ENCODE data around the gene CDKN2AIPNL. TPM values are rescaled to one million over a fixed set of nuclear protein-coding genes. Genes with fewer than 3 reads are reported as not detected.

Gene CDKN2AIPNL
- total RNA-seq, 1 donor from 2014 or later, result 41.3 TPM

DNA sequence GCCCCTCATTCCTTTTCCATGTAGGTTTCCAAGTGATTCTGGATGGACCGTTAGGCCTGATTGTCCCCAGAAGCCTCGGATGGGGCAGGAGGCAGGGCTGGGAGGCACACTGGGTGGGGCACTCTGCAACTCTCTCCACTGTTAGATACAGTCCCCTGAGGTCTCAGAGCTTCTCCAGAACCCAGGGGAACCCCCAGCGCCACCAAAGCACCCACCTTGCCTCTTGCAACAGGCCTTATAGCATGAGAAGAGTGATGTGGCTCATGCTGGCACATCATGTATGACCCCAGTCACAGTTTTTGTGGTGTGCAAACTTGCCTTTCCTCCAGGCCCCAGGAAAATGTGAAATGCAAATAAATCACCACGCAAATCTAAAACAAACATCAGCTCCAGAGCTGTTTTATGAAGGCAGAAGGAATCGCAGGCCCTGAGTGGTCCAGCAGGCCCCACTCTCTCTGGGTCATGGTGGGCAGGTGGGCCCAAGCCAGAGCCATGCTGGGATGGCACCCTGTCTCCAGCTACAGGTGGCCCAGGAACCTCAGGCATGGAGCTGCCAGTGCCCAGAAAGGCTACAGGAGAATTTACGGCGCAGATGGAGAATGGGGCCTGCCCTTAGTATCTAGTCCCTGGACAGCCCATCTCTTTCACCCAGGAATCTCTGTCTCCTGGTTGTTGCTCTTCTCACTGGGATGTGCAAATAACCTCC lies 36.3 kb upstream of the CDKN2AIPNL start:
- DNase-seq, result no peak
- Mint-ChIP-seq H3K4me1 (ENCODE audit: low read depth, unreplicated experiment) (peaks cover 10% of the 10 kb centered on the region), H3K4me3 (ENCODE audit: unreplicated experiment) (no peak overlapping the region), H3K36me3 (ENCODE audit: unreplicated experiment) (peaks cover 8% of the 10 kb centered on the region), H3K27ac (ENCODE audit: unreplicated experiment) (no peak overlapping the region), H3K27me3 (ENCODE audit: unreplicated experiment) (peaks cover 5% of the 10 kb centered on the region), H3K9me3 (ENCODE audit: unreplicated experiment) (peaks cover 3% of the 10 kb centered on the region)
- TF ChIP-seq, protein P1, sequence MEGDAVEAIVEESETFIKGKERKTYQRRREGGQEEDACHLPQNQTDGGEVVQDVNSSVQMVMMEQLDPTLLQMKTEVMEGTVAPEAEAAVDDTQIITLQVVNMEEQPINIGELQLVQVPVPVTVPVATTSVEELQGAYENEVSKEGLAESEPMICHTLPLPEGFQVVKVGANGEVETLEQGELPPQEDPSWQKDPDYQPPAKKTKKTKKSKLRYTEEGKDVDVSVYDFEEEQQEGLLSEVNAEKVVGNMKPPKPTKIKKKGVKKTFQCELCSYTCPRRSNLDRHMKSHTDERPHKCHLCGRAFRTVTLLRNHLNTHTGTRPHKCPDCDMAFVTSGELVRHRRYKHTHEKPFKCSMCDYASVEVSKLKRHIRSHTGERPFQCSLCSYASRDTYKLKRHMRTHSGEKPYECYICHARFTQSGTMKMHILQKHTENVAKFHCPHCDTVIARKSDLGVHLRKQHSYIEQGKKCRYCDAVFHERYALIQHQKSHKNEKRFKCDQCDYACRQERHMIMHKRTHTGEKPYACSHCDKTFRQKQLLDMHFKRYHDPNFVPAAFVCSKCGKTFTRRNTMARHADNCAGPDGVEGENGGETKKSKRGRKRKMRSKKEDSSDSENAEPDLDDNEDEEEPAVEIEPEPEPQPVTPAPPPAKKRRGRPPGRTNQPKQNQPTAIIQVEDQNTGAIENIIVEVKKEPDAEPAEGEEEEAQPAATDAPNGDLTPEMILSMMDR (IDR thresholded peaks at IDR 0.05; ENCODE audit: partially characterized antibody, unreplicated experiment), result no peak

GRCh38 chr5:134446938-134447337 lies 35.3 kb upstream of the CDKN2AIPNL start:
- no peak overlapping the region for H3K27ac Mint-ChIP-seq (ENCODE audit: unreplicated experiment)
- no peak overlapping the region for H3K4me3 Mint-ChIP-seq (ENCODE audit: unreplicated experiment)
- peaks cover 7% of the 10 kb centered on the region for H3K4me1 Mint-ChIP-seq (ENCODE audit: low read depth, unreplicated experiment)
- H3K36me3 Mint-ChIP-seq (ENCODE audit: unreplicated experiment), result peaks cover 8% of the 10 kb centered on the region
- DNase-seq, result no peak
- peaks cover 3% of the 10 kb centered on the region for H3K27me3 Mint-ChIP-seq (ENCODE audit: unreplicated experiment)
- H3K9me3 Mint-ChIP-seq (ENCODE audit: unreplicated experiment), result peaks cover 3% of the 10 kb centered on the region
- TF ChIP-seq, protein P1 (IDR thresholded peaks at IDR 0.05; ENCODE audit: partially characterized antibody, unreplicated experiment), result no peak

GRCh38 chr5:134445856-134446818 lies 34.5 kb upstream of the CDKN2AIPNL start:
- peak overlapping the region; percentile 0 for H3K27ac Mint-ChIP-seq (ENCODE audit: unreplicated experiment)

GRCh38 chr5:134444941-134445471 lies 33.3 kb upstream of the CDKN2AIPNL start:
- Mint-ChIP-seq H3K4me1 (ENCODE audit: low read depth, unreplicated experiment) (peaks cover 7% of the 10 kb centered on the region), H3K4me3 (ENCODE audit: unreplicated experiment) (no peak overlapping the region), H3K36me3 (ENCODE audit: unreplicated experiment) (peaks cover 8% of the 10 kb centered on the region), H3K27me3 (ENCODE audit: unreplicated experiment) (peaks cover 7% of the 10 kb centered on the region), H3K9me3 (ENCODE audit: unreplicated experiment) (peaks cover 3% of the 10 kb centered on the region), H3K27ac (ENCODE audit: unreplicated experiment) (no peak overlapping the region)
- DNase-seq, result no peak
- TF ChIP-seq, protein P1 (IDR thresholded peaks at IDR 0.05; ENCODE audit: partially characterized antibody, unreplicated experiment), result no peak

More at GRCh38 chr5:134445856-134446818, 34.5 kb upstream of the CDKN2AIPNL start:
- Mint-ChIP-seq H3K9me3 (ENCODE audit: unreplicated experiment) (peaks cover 3% of the 10 kb centered on the region), H3K4me3 (ENCODE audit: unreplicated experiment) (no peak overlapping the region), H3K36me3 (ENCODE audit: unreplicated experiment) (peaks cover 8% of the 10 kb centered on the region), H3K4me1 (ENCODE audit: low read depth, unreplicated experiment) (peaks cover 7% of the 10 kb centered on the region), H3K27me3 (ENCODE audit: unreplicated experiment) (peaks cover 6% of the 10 kb centered on the region)
- TF ChIP-seq, protein P1 (IDR thresholded peaks at IDR 0.05; ENCODE audit: partially characterized antibody, unreplicated experiment), result no peak
- DNase-seq, result no peak
